GM12873 (cell line): ENCODE data around the gene TAGAP.

Experiments
- TF ChIP-seq, protein P1 (sequence below): IDR thresholded peaks from 2 replicates; pipeline ENCODE4 v1.5.1; 2012; ENCODE audit warnings: low read depth, mild to moderate bottlenecking, moderate library complexity, low read length, control low read depth; ENCODE audit not compliant: insufficient read depth; ENCODE audit errors: missing control alignments

Gene TAGAP, protein sequence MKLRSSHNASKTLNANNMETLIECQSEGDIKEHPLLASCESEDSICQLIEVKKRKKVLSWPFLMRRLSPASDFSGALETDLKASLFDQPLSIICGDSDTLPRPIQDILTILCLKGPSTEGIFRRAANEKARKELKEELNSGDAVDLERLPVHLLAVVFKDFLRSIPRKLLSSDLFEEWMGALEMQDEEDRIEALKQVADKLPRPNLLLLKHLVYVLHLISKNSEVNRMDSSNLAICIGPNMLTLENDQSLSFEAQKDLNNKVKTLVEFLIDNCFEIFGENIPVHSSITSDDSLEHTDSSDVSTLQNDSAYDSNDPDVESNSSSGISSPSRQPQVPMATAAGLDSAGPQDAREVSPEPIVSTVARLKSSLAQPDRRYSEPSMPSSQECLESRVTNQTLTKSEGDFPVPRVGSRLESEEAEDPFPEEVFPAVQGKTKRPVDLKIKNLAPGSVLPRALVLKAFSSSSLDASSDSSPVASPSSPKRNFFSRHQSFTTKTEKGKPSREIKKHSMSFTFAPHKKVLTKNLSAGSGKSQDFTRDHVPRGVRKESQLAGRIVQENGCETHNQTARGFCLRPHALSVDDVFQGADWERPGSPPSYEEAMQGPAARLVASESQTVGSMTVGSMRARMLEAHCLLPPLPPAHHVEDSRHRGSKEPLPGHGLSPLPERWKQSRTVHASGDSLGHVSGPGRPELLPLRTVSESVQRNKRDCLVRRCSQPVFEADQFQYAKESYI

DNA sequence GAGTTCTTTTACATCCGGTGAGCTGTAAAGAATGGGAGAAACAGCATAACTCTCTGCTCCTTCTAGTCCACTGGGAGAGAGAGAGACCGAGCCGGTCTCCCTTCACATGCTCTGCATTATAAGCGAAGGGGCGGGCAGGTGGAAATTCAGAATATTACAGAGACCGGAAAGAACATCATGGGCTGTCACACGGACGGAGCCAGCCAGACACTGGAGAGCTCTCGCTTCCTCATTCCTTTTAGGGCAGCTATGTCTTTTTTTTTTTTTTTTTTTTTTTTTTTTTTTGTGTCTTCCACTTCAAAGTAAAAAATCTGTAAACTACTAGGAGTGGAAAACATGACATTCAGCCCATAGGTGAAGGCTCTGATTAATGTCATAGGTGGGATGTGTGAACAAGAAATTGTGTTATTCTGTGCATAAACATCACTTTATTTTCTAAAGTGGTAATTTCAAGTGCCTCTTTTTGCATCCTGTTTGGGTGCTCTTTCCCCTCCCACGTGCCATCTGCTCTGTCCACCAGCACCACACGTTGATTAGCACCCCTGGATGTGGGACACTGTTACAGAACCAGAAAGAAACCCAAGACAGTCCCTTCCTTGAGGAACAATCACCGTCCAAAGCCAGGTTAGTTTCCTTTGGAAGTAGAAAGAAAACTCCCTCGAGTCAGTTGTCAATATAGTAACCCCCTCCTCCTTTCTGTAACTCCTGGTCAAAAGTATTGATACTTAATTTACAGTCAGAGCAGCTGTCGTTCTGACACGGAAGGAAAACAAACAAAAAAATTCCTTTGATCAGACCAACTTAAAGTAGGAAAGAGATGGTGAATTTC is at the start of gene TAGAP:
TSS of gene TAGAP (minus strand) at position 93 of the 829 bp plus-strand sequence. CDS start 845 bp downstream, outside the sequence.
- TF ChIP-seq, protein P1, sequence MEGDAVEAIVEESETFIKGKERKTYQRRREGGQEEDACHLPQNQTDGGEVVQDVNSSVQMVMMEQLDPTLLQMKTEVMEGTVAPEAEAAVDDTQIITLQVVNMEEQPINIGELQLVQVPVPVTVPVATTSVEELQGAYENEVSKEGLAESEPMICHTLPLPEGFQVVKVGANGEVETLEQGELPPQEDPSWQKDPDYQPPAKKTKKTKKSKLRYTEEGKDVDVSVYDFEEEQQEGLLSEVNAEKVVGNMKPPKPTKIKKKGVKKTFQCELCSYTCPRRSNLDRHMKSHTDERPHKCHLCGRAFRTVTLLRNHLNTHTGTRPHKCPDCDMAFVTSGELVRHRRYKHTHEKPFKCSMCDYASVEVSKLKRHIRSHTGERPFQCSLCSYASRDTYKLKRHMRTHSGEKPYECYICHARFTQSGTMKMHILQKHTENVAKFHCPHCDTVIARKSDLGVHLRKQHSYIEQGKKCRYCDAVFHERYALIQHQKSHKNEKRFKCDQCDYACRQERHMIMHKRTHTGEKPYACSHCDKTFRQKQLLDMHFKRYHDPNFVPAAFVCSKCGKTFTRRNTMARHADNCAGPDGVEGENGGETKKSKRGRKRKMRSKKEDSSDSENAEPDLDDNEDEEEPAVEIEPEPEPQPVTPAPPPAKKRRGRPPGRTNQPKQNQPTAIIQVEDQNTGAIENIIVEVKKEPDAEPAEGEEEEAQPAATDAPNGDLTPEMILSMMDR = no peak

DNA sequence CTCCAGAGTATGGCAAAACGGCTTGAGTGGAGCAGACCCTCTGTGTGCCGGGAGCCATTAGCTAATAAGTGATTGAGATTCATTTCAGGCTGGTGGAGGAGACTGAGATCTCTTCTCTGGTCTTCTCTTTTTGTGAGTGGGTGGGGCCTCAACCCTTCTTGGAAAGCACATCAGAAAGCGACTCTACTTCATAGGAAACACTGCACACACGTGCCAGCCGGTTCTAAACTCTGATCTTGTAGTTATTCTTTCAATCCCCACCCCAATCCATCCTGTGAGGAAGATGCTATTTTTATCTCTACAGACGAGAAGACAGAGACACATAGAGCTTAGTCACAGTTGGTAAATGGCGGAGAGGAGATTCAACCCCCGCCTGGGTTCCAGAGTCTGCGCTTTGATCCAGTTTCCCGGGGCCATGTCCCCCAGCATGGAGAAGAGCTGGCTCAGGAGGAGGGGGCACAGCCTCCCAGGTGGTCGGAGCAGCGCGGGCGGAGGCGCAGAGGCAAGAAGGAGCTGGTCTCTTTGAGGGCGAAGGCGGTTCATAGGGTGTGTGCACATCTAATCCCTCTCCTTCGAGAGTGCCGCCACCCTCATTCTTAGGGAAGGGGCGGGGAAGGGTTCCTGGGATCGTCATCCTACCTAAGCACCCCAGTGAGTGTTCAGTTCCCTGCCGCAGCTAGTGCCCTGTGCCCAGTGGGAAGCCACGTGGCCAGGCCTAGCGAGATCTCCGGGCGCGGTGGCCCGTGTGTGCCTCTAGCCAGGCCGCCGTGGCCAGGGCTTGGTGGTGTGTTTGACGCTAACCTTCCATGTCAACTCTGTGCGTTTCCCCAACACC is 49.0 kb upstream of the TAGAP start:
- TF ChIP-seq, protein P1 = no peak

DNA sequence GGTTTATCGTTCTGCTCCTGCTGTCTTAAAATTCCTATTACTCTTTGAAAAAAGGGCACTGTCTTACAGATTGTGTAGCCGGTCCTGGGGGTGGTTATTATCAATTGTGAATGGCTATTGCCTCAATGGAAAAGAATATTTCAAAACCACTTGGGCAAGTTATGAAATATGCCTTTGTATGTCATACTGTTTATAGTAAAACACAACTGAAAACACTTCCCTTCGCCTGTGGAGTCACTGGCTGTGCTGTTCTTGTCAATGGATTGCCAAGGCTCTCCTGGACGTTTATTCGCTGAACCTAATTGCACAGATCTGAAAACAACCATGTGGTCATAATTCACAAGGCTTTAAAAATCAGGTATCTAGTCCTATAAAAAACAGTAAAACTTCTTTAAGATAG is 47.8 kb upstream of the TAGAP start:
- TF ChIP-seq, protein P1 = no peak

DNA sequence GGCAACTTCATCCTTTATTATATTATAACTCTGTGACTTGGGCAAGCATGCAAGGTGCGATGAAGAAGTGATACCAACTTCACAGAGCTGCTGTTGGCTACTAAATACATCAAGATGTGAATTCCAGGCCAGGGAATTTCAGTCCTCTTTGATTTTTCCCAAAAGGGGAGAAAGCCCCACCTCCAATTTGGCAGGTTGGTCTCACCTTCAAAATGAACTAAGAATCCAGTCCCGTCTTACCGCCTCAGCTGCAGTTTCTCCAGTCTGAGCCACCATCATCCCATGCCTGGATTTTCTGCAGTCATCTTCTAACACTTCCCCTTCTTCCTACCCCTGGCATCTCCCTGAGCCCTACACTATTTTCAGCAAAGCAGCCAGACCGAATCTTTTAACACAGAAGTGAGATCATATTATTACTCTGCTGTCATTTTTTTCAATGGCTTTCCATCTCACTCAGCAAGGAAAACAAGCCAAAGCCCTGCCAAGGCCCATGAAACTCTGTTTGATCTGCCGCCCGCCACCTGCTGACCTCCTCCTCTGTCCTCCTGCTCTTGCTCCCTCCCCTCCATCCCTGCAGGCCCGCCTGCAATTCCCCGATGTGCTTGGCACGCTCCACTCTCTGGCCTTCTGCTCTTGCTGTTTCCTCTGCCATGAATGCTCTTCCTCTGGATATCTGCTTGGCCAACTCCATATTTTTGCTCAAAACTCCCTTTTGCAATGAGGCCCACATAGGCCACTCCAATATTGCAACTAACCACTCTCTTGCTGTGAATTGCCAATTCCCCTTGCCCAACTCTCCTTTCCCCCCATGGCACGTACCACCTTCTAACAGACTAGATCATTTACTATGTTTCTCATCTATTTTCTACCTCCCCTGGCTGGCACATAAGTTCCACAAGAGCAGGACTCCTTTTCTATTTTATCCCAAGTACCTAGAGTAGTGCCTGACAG is 46.0 kb upstream of the TAGAP start:
- TF ChIP-seq, protein P1 = no peak

DNA sequence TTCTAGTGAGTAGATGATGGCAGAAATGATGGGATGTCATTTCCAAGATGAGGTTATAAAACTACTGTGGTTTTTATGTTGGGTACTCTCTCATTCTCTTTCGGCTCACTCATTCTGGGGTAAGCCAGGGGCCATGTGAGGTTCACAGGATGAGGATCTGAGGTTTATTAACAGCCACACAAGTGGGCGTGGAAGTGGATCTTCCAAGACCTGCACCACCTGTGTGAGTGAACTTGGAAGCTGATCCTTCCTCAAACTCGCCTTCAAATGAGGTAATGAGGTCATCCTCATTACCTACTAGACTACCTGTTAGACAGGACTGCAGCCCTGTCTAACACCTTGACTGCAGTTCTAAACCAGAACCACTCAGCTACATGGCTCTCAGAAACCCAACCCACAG is 45.1 kb upstream of the TAGAP start:
- TF ChIP-seq, protein P1 = no peak

DNA sequence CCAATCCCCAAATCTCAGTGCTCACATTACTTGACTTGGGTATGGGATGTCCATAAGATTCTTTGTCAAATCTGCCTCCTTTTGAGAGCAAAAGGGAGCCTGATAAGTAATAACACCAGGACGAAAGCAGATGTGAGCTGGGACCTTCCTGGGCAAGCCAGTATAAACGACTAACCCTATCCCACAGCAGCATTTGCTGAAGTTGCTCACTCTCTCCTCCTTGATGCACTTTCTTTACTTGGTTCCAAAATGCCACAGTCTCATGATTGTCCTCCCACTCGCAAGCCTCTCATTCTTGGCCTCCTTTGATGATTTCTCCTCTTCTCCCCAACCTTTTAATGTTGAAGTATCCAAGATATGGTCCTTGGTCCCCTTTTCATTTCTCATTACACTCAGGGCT is 44.7 kb upstream of the TAGAP start:
- TF ChIP-seq, protein P1 = no peak
